IMR-90 (cell line): ENCODE data around the gene DDX54. TPM values are rescaled to one million over a fixed set of nuclear protein-coding genes. Genes with fewer than 3 reads are reported as not detected.

Experiments used
- ATAC-seq: fragments of 200-7000 bp; cut with Tn5 transposase; 2 replicates; pipeline ENCODE4 v1.9.1; 2020; ENCODE audit warnings: low read depth, mild to moderate bottlenecking, moderate library complexity
- BruUV-seq: library from RNA; stranded (reverse); fragments of 400-500 nt; replicated peaks from 2 replicates; lab custom pipeline; 2021; lab: Mats Ljungman, UMichigan
- CTCF ChIA-PET: fragments of 300-600 bp; formaldehyde crosslinking; extraction: SDS; loops from one replicate; lab custom pipeline; 2021; ENCODE audit warnings: antibody characterized with exemption; lab: Yijun Ruan, JAX
- POLR2A ChIA-PET: fragments of 300-600 bp; sonication (Branson Sonifier 250); formaldehyde crosslinking; loops from one replicate; lab custom pipeline; 2022; ENCODE audit warnings: antibody characterized with exemption; ENCODE audit not compliant: unreplicated experiment; lab: Charles Lee
- DNase-seq: peaks from one replicate; pipeline ENCODE4 v3.0.0; 2013
- H2AFZ ChIP-seq: replicated peaks from 2 replicates; pipeline ENCODE3; 2013; ENCODE audit warnings: low read length, mild to moderate bottlenecking; ENCODE audit not compliant: poor library complexity
- H2AK5ac ChIP-seq: 2 replicates; pipeline ENCODE4 v1.6.1; 2013; ENCODE audit warnings: low read depth, low read length, inconsistent platforms
- H2AK9ac ChIP-seq: replicated peaks from 2 replicates; pipeline ENCODE3; 2013; ENCODE audit warnings: mild to moderate bottlenecking, low read depth, low read length, moderate library complexity; ENCODE audit not compliant: poor library complexity
- H2BK120ac ChIP-seq: 2 replicates; pipeline ENCODE4 v1.6.1; 2013; ENCODE audit warnings: low read depth, low read length, inconsistent platforms
- H2BK15ac ChIP-seq: 3 replicates; pipeline ENCODE4 v1.6.1; 2013; ENCODE audit warnings: low read depth, low read length, inconsistent platforms
- H2BK20ac ChIP-seq: 2 replicates; pipeline ENCODE4 v1.6.1; 2013; ENCODE audit warnings: low read depth, mild to moderate bottlenecking, inconsistent platforms, low read length, moderate library complexity
- H2BK5ac ChIP-seq: 2 replicates; pipeline ENCODE4 v1.6.1; 2013; ENCODE audit warnings: mild to moderate bottlenecking, low read depth, low read length, inconsistent platforms; ENCODE audit not compliant: poor library complexity, severe bottlenecking
- H3K14ac ChIP-seq: replicated peaks from 2 replicates; pipeline ENCODE4 v1.6.1; 2013; ENCODE audit warnings: low read depth, low read length, inconsistent platforms
- H3K18ac ChIP-seq: 2 replicates; pipeline ENCODE4 v1.6.1; 2013; ENCODE audit warnings: low read depth, low read length, control low read depth
- H3K23ac ChIP-seq: 2 replicates; pipeline ENCODE4 v1.6.1; 2013; ENCODE audit warnings: low read depth, low read length, inconsistent platforms
- H3K27ac ChIP-seq: 2 replicates; pipeline ENCODE4 v1.5.1; 2013; ENCODE audit warnings: mild to moderate bottlenecking, control low read depth, low read length; ENCODE audit not compliant: insufficient read depth
- H3K27me3 ChIP-seq: 2 replicates; pipeline ENCODE4 v1.6.1; 2013; ENCODE audit warnings: low read length; ENCODE audit not compliant: control insufficient read depth, insufficient read depth
- H3K36me3 ChIP-seq: 2 replicates; pipeline ENCODE4 v1.6.1; 2013; ENCODE audit warnings: low read length, mixed read lengths; ENCODE audit not compliant: control insufficient read depth, insufficient read depth
- H3K4ac ChIP-seq: 2 replicates; pipeline ENCODE4 v1.6.1; 2013; ENCODE audit warnings: low read depth, low read length, inconsistent platforms
- H3K4me1 ChIP-seq: 2 replicates; pipeline ENCODE4 v1.6.1; 2013; ENCODE audit warnings: low read length, mixed read lengths; ENCODE audit not compliant: control insufficient read depth, insufficient read depth
- H3K4me2 ChIP-seq: 2 replicates; pipeline ENCODE4 v1.6.1; 2013; ENCODE audit warnings: low read depth, mild to moderate bottlenecking, control low read depth, low read length, moderate library complexity
- H3K4me3 ChIP-seq: 2 replicates; pipeline ENCODE4 v1.5.1; 2013; ENCODE audit warnings: low read depth, mild to moderate bottlenecking, control low read depth, low read length, moderate library complexity; ENCODE audit not compliant: insufficient read depth
- H3K56ac ChIP-seq: 2 replicates; pipeline ENCODE4 v1.6.1; 2013; ENCODE audit warnings: low read length, inconsistent platforms; ENCODE audit not compliant: insufficient read depth; ENCODE audit errors: extremely low read depth
- H3K79me1 ChIP-seq, 2 experiments: 2 replicates each; pipeline ENCODE4 v1.6.1; 2013; ENCODE audit warnings: low read length in 2 of 2, inconsistent platforms in 1 of 2, low read depth in 1 of 2
- H3K9ac ChIP-seq: 2 replicates; pipeline ENCODE4 v1.6.1; 2013; ENCODE audit warnings: low read depth, low read length, control low read depth
- H3K9me1 ChIP-seq: 2 replicates; pipeline ENCODE4 v1.6.1; 2013; ENCODE audit warnings: low read length, inconsistent platforms; ENCODE audit not compliant: insufficient read depth
- H3K9me3 ChIP-seq: 2 replicates; pipeline ENCODE4 v1.6.1; 2013; ENCODE audit warnings: low read length; ENCODE audit not compliant: control insufficient read depth, insufficient read depth
- H4K20me1 ChIP-seq: 2 replicates; pipeline ENCODE4 v1.6.1; 2013; ENCODE audit warnings: low read length, inconsistent platforms; ENCODE audit not compliant: insufficient read depth
- H4K5ac ChIP-seq: 2 replicates; pipeline ENCODE4 v1.6.1; 2013; ENCODE audit warnings: mild to moderate bottlenecking, low read depth, low read length, control low read depth
- H4K8ac ChIP-seq, 2 experiments: 2 replicates each; pipeline ENCODE4 v1.6.1; 2013; ENCODE audit warnings: low read depth in 2 of 2, low read length in 2 of 2, control low read depth in 1 of 2, inconsistent platforms in 1 of 2
- H4K91ac ChIP-seq: 2 replicates; pipeline ENCODE4 v1.6.1; 2013; ENCODE audit warnings: low read depth, low read length, inconsistent platforms; ENCODE audit not compliant: insufficient read depth
- BHLHE40 ChIP-seq: fragments of 150-350 bp; IDR thresholded peaks from 2 replicates; pipeline ENCODE4 v1.6.1; 2016; ENCODE audit warnings: mild to moderate bottlenecking, low read depth, low read length
- CHD1 ChIP-seq: IDR thresholded peaks from 2 replicates; pipeline ENCODE4 v1.6.1; 2012; ENCODE audit warnings: low read depth, low read length, improper control_type of control experiment
- CTCF ChIP-seq: conservative IDR thresholded peaks from 2 replicates; pipeline ENCODE4 v1.5.1; 2012; ENCODE audit warnings: mild to moderate bottlenecking, low read depth, low read length, improper control_type of control experiment
- MAFK ChIP-seq: IDR thresholded peaks from 2 replicates; pipeline ENCODE4 v1.6.1; 2012; ENCODE audit warnings: low read depth, low read length, improper control_type of control experiment
- MAZ ChIP-seq: IDR thresholded peaks from 2 replicates; pipeline ENCODE4 v1.6.1; 2012; ENCODE audit warnings: low read depth, mild to moderate bottlenecking, low read length, improper control_type of control experiment, moderate library complexity, borderline replicate concordance
- NFE2L2 ChIP-seq: fragments of 150-350 bp; IDR thresholded peaks from 2 replicates; pipeline ENCODE4 v1.6.1; 2016; ENCODE audit warnings: low read depth, mild to moderate bottlenecking, low read length
- POLR2A ChIP-seq: IDR thresholded peaks from 2 replicates; pipeline ENCODE4 v1.6.1; 2012; ENCODE audit warnings: mild to moderate bottlenecking, low read depth, low read length
- RAD21 ChIP-seq: IDR thresholded peaks from 2 replicates; pipeline ENCODE4 v1.6.1; 2012; ENCODE audit warnings: low read length, improper control_type of control experiment
- USF2 ChIP-seq: fragments of 150-350 bp; IDR thresholded peaks from 2 replicates; pipeline ENCODE4 v1.6.1; 2017; ENCODE audit warnings: mild to moderate bottlenecking, antibody characterized with exemption, low read length, low read depth
- WGBS, 2 experiments: methylation state at CpG; one replicate each; pipeline versions ENCODE4 v1.1.5 to v1.1.7; 2013; ENCODE audit warnings: missing lambda C conversion rate in 2 of 2; ENCODE audit not compliant: insufficient read length in 1 of 2; ENCODE audit errors: extremely low coverage in 2 of 2; 5-methylcytosine and 5-hydroxymethylcytosine counted together
- dilution Hi-C: fragments of 300-500 bp; cut with HindIII; formaldehyde crosslinking; loops from one replicate; pipeline ENCODE4 v1.14.3; 2018; ENCODE audit warnings: low sequenced_read_pairs; ENCODE audit not compliant: unreplicated experiment
- in situ Hi-C: fragments of 300-500 bp; cut with MboI; formaldehyde crosslinking; loops from 3 replicates; pipeline ENCODE4 v1.14.3; 2019; ENCODE audit warnings: low sequenced_read_pairs, inconsistent platforms, mixed read lengths
- intact Hi-C: fragments of 100-400 bp; cut with micrococcal nuclease; formaldehyde crosslinking; loops from 2 replicates; pipeline ENCODE4 v1.10.0; 2022
- polyA plus RNA-seq, 3 experiments: library from polyadenylated mRNA; depleted of rRNA; stranded (reverse); fragments of >200 nt; gene quantifications; 2 replicates each; pipeline ENCODE4 v1.2.3, GENCODE V29; 2012; ENCODE audit warnings: low replicate concordance in 1 of 3
- total RNA-seq: library from RNA; depleted of rRNA; stranded (reverse); fragments of >200 nt; gene quantifications from 2 replicates; pipeline ENCODE4 v1.2.3, GENCODE V29; 2012

The DDX54 gene
- total and polyA plus RNA-seq, 2 of the 4 experiments (the other 2 are of a cell fraction), result 23.8 to 47.5 TPM

GRCh38 chr12:113161415-113162016 is 23.8 kb downstream of the DDX54 start:
- in situ Hi-C loops, result no loop called here
- TF ChIP-seq MAZ (no peak), USF2 (no peak), MAFK (no peak), POLR2A (no peak), CTCF (no peak), NFE2L2 (no peak), RAD21 (no peak), CHD1 (no peak), BHLHE40 (no peak)
- Histone ChIP-seq H4K5ac (no peak overlapping the region), H3K27me3 (no peaks in the 10 kb centered on the region), H4K91ac (no peak overlapping the region), H3K14ac (no peak overlapping the region), H2BK5ac (no peak overlapping the region), H3K23ac (no peak overlapping the region), H2AFZ (no peak overlapping the region), H3K36me3 (peaks cover 52% of the 10 kb centered on the region), H2AK5ac (no peak overlapping the region), H3K9ac (no peak overlapping the region), H2BK20ac (no peak overlapping the region), H3K4me3 (no peak overlapping the region), H4K8ac (no peak overlapping the region), H3K4ac (no peak overlapping the region), H3K4me1 (peaks cover 8% of the 10 kb centered on the region), H3K27ac (no peak overlapping the region), H4K20me1 (peaks cover 3% of the 10 kb centered on the region; the same call in 1 of the 2 replicates), H2AK9ac (no peak overlapping the region), H3K4me2 (no peak overlapping the region), H3K9me3 (no peaks in the 10 kb centered on the region), H2BK15ac (no peak overlapping the region), H3K18ac (no peak overlapping the region), H2BK120ac (no peak overlapping the region), H3K79me1 (no peaks in the 10 kb centered on the region), H3K56ac (no peak overlapping the region), H3K9me1 (peaks cover 4% of the 10 kb centered on the region; the same call in 1 of the 2 replicates)
- no peak for DNase-seq
- no TSS peak for BruUV-seq
- CTCF ChIA-PET, result no interaction called here
- dilution Hi-C loops, result no loop called here
- ATAC-seq, result no peak
- POLR2A ChIA-PET, result no interaction called here
- WGBS, 2 experiments, result 59% methylated on average over 3 of the region's 26 CpGs; no CpG with 5 or more reads in 1 of the 2 experiments
- intact Hi-C loops, result no loop called here
